HG02588 (cell line): ENCODE data around the gene ACKR2.
A peak's percentile ranks its signal among the peaks of the same experiment; 100 is the strongest.

ENCODE experiments used
- ATAC-seq: cut with Tn5 transposase; IDR thresholded peaks from one replicate; pipeline ENCODE4 v1.9.1; 2021; ENCODE audit warnings: mild to moderate bottlenecking, moderate library complexity; ENCODE audit not compliant: unreplicated experiment

The ACKR2 gene

GRCh38 chr3:42809202-42809601, at the start of gene ACKR2:
TSS of gene ACKR2 (plus strand) at chr3:42809445. CDS start at chr3:42864503, 55,058 bp downstream.
- no peak for ATAC-seq

- ATAC-seq, result no peak
Observed at GRCh38 chr3:42762046-42762724, 47.1 kb upstream of the ACKR2 start.

- ATAC-seq, result no peak
Observed at GRCh38 chr3:42763021-42763420, 46.2 kb upstream of the ACKR2 start.

GRCh38 chr3:42764115-42764514, 45.1 kb upstream of the ACKR2 start:
- ATAC-seq, result no peak

GRCh38 chr3:42764561-42765295, 44.5 kb upstream of the ACKR2 start:
- no peak for ATAC-seq

GRCh38 chr3:42769477-42770131, 39.6 kb upstream of the ACKR2 start:
- ATAC-seq, result no peak

GRCh38 chr3:42771271-42771670, 38.0 kb upstream of the ACKR2 start:
- ATAC-seq, result no peak

GRCh38 chr3:42772670-42773408, 36.4 kb upstream of the ACKR2 start, which contains the start of gene CCDC13:
TSS of gene CCDC13 (minus strand) at chr3:42773253. CDS start at chr3:42758345, 14,908 bp downstream.
- ATAC-seq, result peak; percentile 98

GRCh38 chr3:42773409-42773751, 35.9 kb upstream of the ACKR2 start:
- ATAC-seq, result no peak

- no peak for ATAC-seq
Observed at GRCh38 chr3:42778644-42779043, 30.6 kb upstream of the ACKR2 start.

- no peak for ATAC-seq
Observed at GRCh38 chr3:42780398-42780797, 28.8 kb upstream of the ACKR2 start.

- no peak for ATAC-seq
Observed at GRCh38 chr3:42780892-42781700, 28.1 kb upstream of the ACKR2 start.

GRCh38 chr3:42786212-42786611, 23.0 kb upstream of the ACKR2 start:
- no peak for ATAC-seq

GRCh38 chr3:42786631-42787030, 22.6 kb upstream of the ACKR2 start:
- ATAC-seq, result no peak

- no peak for ATAC-seq
Observed at GRCh38 chr3:42790714-42791229, 18.5 kb upstream of the ACKR2 start.

GRCh38 chr3:42795621-42796181, 13.5 kb upstream of the ACKR2 start:
- ATAC-seq, result no peak

- ATAC-seq, result no peak
Observed at GRCh38 chr3:42796332-42796885, 12.8 kb upstream of the ACKR2 start.

- ATAC-seq, result no peak
Observed at GRCh38 chr3:42799376-42799775, 9.9 kb upstream of the ACKR2 start.

- no peak for ATAC-seq
Observed at GRCh38 chr3:42800251-42800650, 9.0 kb upstream of the ACKR2 start.
